Ishikawa (cell line): ENCODE measurements around the gene CPM.

Source experiments
- CEBPB ChIP-seq: IDR thresholded peaks from 2 replicates; pipeline ENCODE4 v1.6.1; 2012
- CREB1 ChIP-seq: IDR thresholded peaks from 2 replicates; pipeline ENCODE4 v1.6.1; 2012; ENCODE audit warnings: low read depth
- EGR1 ChIP-seq: IDR thresholded peaks from 2 replicates; pipeline ENCODE4 v1.6.1; 2012
- EP300 ChIP-seq: IDR thresholded peaks from 2 replicates; pipeline ENCODE4 v1.6.1; 2012; ENCODE audit warnings: borderline replicate concordance
- FOXM1 ChIP-seq: IDR thresholded peaks from 2 replicates; pipeline ENCODE4 v1.6.1; 2012; ENCODE audit warnings: low read depth, borderline replicate concordance
- MAX ChIP-seq: IDR thresholded peaks from 2 replicates; pipeline ENCODE4 v1.6.1; 2012
- NFIC ChIP-seq: IDR thresholded peaks from 2 replicates; pipeline ENCODE4 v1.6.1; 2012
- RAD21 ChIP-seq: IDR thresholded peaks from 2 replicates; pipeline ENCODE4 v1.6.1; 2012; ENCODE audit warnings: low read depth
- REST ChIP-seq: IDR thresholded peaks from 2 replicates; pipeline ENCODE4 v1.6.1; 2012; ENCODE audit warnings: low read depth, mild to moderate bottlenecking
- TAF1 ChIP-seq: IDR thresholded peaks from 2 replicates; pipeline ENCODE4 v1.6.1; 2012; ENCODE audit warnings: low read depth, mild to moderate bottlenecking
- TCF12 ChIP-seq: IDR thresholded peaks from 2 replicates; pipeline ENCODE4 v1.6.1; 2012; ENCODE audit warnings: low read depth
- TEAD4 ChIP-seq: IDR thresholded peaks from 2 replicates; pipeline ENCODE4 v1.6.1; 2012
- YY1 ChIP-seq: IDR thresholded peaks from 2 replicates; pipeline ENCODE4 v1.6.1; 2012; ENCODE audit warnings: low read depth
- ZBTB7A ChIP-seq: IDR thresholded peaks from 2 replicates; pipeline ENCODE4 v1.6.1; 2012; ENCODE audit warnings: low read depth

GRCh38 chr12:68833508-68833907 is 99.5 kb downstream of the CPM start:
- TF ChIP-seq TCF12 (no peak), EGR1 (no peak), TEAD4 (no peak), ZBTB7A (no peak), RAD21 (no peak), CREB1 (no peak), FOXM1 (no peak), EP300 (no peak), YY1 (no peak), REST (no peak), TAF1 (no peak), CEBPB (no peak), NFIC (no peak), MAX (no peak)
